Fibroblast of mammary gland (primary cell): Measurements from ENCODE around the gene CAVIN3.

ENCODE experiments used
- DNase-seq: peaks from one replicate; pipeline ENCODE4 v3.0.0-alpha.2; 2010; ENCODE audit warnings: low read depth
- H3K4me3 ChIP-seq: 2 replicates; pipeline ENCODE4 v1.5.1; 2011; ENCODE audit warnings: low read depth, mild to moderate bottlenecking, low read length, moderate library complexity; ENCODE audit not compliant: control insufficient read depth
- CTCF ChIP-seq: conservative IDR thresholded peaks from 2 replicates; pipeline ENCODE4 v1.5.1; 2011; ENCODE audit warnings: low read depth, low read length, inconsistent platforms; ENCODE audit not compliant: control insufficient read depth, insufficient read depth

The CAVIN3 gene

GRCh38 chr11:6345366-6345765 lies 25.1 kb upstream of the CAVIN3 start:
- DNase-seq: no peak
- no peak overlapping the region for H3K4me3 ChIP-seq
- TF ChIP-seq CTCF: no peak

- no peak for TF ChIP-seq CTCF
- H3K4me3 ChIP-seq: no peak overlapping the region
- DNase-seq: no peak
These were observed 16.0 kb upstream of the CAVIN3 start for GRCh38 chr11:6336293-6336692.

GRCh38 chr11:6334806-6335205 lies 14.5 kb upstream of the CAVIN3 start:
- no peak for TF ChIP-seq CTCF
- no peak for DNase-seq
- no peak overlapping the region for H3K4me3 ChIP-seq

- DNase-seq: no peak
- no peak for TF ChIP-seq CTCF
- no peak overlapping the region for H3K4me3 ChIP-seq
These were observed 12.8 kb upstream of the CAVIN3 start for GRCh38 chr11:6333095-6333494.

GRCh38 chr11:6332066-6332465 lies 11.8 kb upstream of the CAVIN3 start:
- no peak for DNase-seq
- no peak overlapping the region for H3K4me3 ChIP-seq
- no peak for TF ChIP-seq CTCF

- DNase-seq: no peak
- TF ChIP-seq CTCF: no peak
- no peak overlapping the region for H3K4me3 ChIP-seq
These were observed 8.0 kb upstream of the CAVIN3 start for GRCh38 chr11:6328321-6328720.

- no peak overlapping the region for H3K4me3 ChIP-seq
- DNase-seq: no peak
- TF ChIP-seq CTCF: no peak
These were observed 7.5 kb upstream of the CAVIN3 start for GRCh38 chr11:6327806-6328205.
